Measurements from ENCODE around the gene COL20A1. TPM values are rescaled to one million over a fixed set of nuclear protein-coding genes. Genes with fewer than 3 reads are reported as not detected.
"Not testable (repeated sequence)": the region's sequence is repeated elsewhere in the genome, so short reads cannot be mapped to it uniquely, and the experiment has no call there.

The COL20A1 gene
- polyA plus RNA-seq, 4 donors, result 0.09 to 1.7 TPM; not detected in 2

DNA sequence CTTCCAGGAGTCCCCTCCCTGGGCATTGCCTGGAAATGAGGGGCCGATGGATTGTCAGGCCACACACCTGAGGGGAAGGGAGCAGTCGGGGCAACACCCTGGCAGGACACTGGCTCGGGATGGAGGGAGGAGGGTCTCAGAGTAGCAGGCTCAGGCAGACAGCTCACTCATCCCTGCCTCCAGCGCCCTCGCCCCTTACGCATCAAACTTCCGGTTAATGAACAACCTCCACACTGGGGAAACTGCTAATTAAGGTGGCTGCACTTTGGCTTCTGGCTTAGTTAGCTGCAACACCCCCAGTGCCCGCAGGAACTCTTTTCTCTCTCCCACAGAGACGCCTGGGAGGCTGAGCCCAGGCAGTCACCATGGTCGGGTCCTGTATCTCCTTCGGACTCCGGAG lies 81.5 kb downstream of the COL20A1 start:
- DNase-seq, result peak in 1 of 2 donors; percentile 81
- peaks cover 0 to 13% (median 11%) of the 10 kb centered on the region in 3 donors for H3K27me3 ChIP-seq (ENCODE audit: control insufficient read depth in 3 of 3, insufficient read depth in 3 of 3, low read length in 3 of 3)
- 14 to 50% (median 28%) methylated on average over 12 of the region's 12 CpGs for WGBS, 3 donors
- no peaks in the 10 kb centered on the region for H3K9me3 ChIP-seq (ENCODE audit: control insufficient read depth in 2 of 2, insufficient read depth in 1 of 2, low read depth in 1 of 2, low read length in 1 of 2)
- no peaks in the 10 kb centered on the region for H3K36me3 ChIP-seq (ENCODE audit: control insufficient read depth in 3 of 3, insufficient read depth in 2 of 3, low read depth in 1 of 3, low read length in 3 of 3)
- no peak overlapping the region for H3K4me3 ChIP-seq (ENCODE audit: low read depth in 1 of 3, low read length in 3 of 3)
- H3K27ac ChIP-seq (ENCODE audit: low read depth in 1 of 3, low read length in 2 of 3), result no peak overlapping the region
- no peak for FAIRE-seq
- H3K4me1 ChIP-seq (ENCODE audit: control insufficient read depth in 3 of 3, insufficient read depth in 2 of 3, low read depth in 1 of 3, low read length in 2 of 3), result peaks cover 0 to 31% (median 0%) of the 10 kb centered on the region in 3 donors

DNA sequence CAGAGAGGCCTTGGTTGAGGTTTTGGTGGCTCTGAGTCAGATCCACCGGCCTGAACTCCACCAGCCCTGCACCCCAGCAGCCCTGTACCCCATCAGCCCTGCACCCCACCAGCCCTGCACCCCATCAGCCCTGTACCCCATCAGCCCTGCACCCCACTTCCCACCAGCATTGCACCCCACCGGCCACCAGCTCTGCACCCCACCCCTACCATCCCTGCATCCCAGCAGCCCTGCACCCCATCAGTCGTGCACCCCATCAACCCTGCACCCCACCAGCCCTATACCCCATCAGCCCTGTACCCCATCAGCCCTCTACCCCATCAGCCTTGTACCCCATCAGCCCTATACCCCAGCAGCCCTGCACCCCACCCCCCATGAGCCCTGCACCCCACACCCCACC lies 82.5 kb downstream of the COL20A1 start:
- 76 to 93% (median 89%) methylated on average over 2 to 3 of the region's 3 CpGs for WGBS, 3 donors
- no peak for FAIRE-seq

DNA sequence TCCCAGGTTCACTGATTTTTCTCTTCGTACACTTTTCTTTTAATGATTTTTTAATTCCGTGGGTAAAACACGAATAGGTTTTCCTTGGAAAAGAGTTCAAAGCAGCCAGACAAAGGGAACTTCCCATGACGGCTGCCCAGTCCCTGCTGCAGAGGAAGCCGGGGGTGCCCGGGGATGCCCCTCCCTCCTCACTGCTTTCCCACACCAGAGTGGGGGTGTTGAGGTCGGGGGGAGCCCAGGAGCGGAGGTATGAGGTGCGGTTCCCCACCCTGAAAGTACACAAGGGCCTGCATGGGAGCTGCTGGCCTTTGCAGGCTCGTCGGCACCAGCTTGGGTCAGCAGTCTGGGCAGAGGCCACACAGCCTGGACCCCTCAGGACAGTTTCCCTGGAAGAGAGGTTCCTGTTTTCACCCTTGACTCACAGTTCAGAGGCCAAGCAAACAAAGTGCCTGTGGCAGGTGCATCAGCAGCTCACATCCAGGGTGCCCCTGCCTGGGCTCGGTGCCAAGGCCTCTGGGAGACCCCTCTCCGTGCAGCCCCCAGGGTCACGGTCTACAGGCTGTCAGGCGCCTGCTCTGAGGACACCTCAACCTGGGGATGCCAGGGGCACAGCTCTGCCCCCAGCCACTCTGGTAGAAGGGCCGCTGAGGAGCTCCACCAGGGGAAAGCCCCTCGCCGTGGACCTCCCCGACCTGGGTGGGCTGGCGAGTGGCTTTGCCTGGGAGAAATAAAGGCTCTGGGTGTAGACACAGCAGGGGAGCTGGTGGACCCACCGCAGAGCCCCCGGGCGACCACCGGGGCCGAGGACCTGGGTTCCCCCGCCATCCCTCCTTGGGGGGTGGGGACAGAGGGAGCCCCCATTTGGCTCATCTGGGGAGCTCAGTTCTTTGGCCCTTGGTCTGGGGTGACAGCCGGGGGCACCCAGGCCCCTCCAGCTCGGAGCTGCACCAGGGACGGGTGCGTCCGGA lies 83.6 kb downstream of the COL20A1 start:
- DNase-seq, result no peak
- WGBS, 3 donors, result 51 to 55% (median 53%) methylated on average over 28 to 31 of the region's 31 CpGs

More for the DNA sequence above, 82.5 kb downstream of the COL20A1 start:
- H3K27me3 ChIP-seq (ENCODE audit: control insufficient read depth in 3 of 3, insufficient read depth in 3 of 3, low read length in 3 of 3), result peaks cover 0 to 10% (median 9%) of the 10 kb centered on the region in 3 donors
- DNase-seq, result no peak
- peaks cover 0 to 2% of the 10 kb centered on the region in 2 donors for H3K9me3 ChIP-seq (ENCODE audit: control insufficient read depth in 2 of 2, insufficient read depth in 1 of 2, low read depth in 1 of 2, low read length in 1 of 2)
- no peak overlapping the region for H3K4me3 ChIP-seq (ENCODE audit: low read depth in 1 of 3, low read length in 3 of 3)
- no peak overlapping the region for H3K27ac ChIP-seq (ENCODE audit: low read depth in 1 of 3, low read length in 2 of 3)
- H3K36me3 ChIP-seq (ENCODE audit: control insufficient read depth in 3 of 3, insufficient read depth in 2 of 3, low read depth in 1 of 3, low read length in 3 of 3), result no peaks in the 10 kb centered on the region
- peaks cover 0 to 29% (median 0%) of the 10 kb centered on the region in 3 donors for H3K4me1 ChIP-seq (ENCODE audit: control insufficient read depth in 3 of 3, insufficient read depth in 2 of 3, low read depth in 1 of 3, low read length in 2 of 3)

DNA sequence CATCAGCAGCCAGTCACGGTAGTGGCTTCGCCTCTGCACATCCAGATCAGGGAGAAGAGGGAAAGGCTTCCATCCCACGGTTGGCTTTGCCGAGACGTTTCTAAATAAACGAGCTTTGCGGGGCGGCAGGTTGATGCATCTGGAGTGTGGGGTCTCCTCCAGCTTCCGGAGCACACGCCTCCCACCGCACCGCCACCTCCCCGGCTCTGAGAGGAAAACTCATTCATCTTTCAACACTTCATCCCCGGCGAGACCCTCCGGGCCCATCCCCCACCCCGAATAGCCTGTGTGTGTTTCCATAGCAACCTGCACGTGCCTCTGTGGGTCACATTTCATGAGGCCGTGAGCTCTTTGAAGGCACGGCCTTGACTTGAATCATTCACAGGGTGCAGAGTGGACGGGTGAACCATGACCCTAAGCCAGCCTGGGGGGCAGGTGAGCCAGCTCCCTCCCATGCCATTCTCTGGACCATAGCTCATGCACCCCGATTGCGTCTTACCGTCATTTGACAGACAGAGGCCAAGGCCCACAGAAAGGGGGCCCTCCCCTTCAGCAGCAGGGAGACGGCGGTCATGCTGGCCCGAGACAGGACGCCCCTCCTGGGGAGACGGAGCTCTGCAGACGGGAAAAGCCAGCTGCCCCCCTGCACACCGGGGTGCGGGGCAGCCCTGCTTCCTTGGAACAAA lies 84.4 kb downstream of the COL20A1 start:
- H3K27ac ChIP-seq (ENCODE audit: low read depth in 1 of 3, low read length in 2 of 3), result no peak overlapping the region
- no peak overlapping the region for H3K4me3 ChIP-seq (ENCODE audit: low read depth in 1 of 3, low read length in 3 of 3)
- FAIRE-seq (no peak), DNase-seq (peak in 1 of 2 donors; percentile 30)
- H3K27me3 ChIP-seq (ENCODE audit: control insufficient read depth in 3 of 3, insufficient read depth in 3 of 3, low read length in 3 of 3), result peaks cover 0 to 8% (median 5%) of the 10 kb centered on the region in 3 donors
- peaks cover 0 to 27% (median 0%) of the 10 kb centered on the region in 3 donors for H3K4me1 ChIP-seq (ENCODE audit: control insufficient read depth in 3 of 3, insufficient read depth in 2 of 3, low read depth in 1 of 3, low read length in 2 of 3)
- peaks cover 0 to 2% of the 10 kb centered on the region in 2 donors for H3K9me3 ChIP-seq (ENCODE audit: control insufficient read depth in 2 of 2, insufficient read depth in 1 of 2, low read depth in 1 of 2, low read length in 1 of 2)
- no peaks in the 10 kb centered on the region for H3K36me3 ChIP-seq (ENCODE audit: control insufficient read depth in 3 of 3, insufficient read depth in 2 of 3, low read depth in 1 of 3, low read length in 3 of 3)
- WGBS, 3 donors, result 12 to 18% (median 16%) methylated on average over 31 to 32 of the region's 32 CpGs

More for the DNA sequence above, 83.6 kb downstream of the COL20A1 start:
- Histone ChIP-seq H3K36me3 (ENCODE audit: control insufficient read depth in 3 of 3, insufficient read depth in 2 of 3, low read depth in 1 of 3, low read length in 3 of 3) (no peaks in the 10 kb centered on the region), H3K4me3 (ENCODE audit: low read depth in 1 of 3, low read length in 3 of 3) (no peak overlapping the region), H3K4me1 (ENCODE audit: control insufficient read depth in 3 of 3, insufficient read depth in 2 of 3, low read depth in 1 of 3, low read length in 2 of 3) (peaks cover 0 to 27% (median 0%) of the 10 kb centered on the region in 3 donors), H3K27ac (ENCODE audit: low read depth in 1 of 3, low read length in 2 of 3) (no peak overlapping the region), H3K9me3 (ENCODE audit: control insufficient read depth in 2 of 2, insufficient read depth in 1 of 2, low read depth in 1 of 2, low read length in 1 of 2) (peaks cover 0 to 2% of the 10 kb centered on the region in 2 donors), H3K27me3 (ENCODE audit: control insufficient read depth in 3 of 3, insufficient read depth in 3 of 3, low read length in 3 of 3) (peaks cover 0 to 8% (median 8%) of the 10 kb centered on the region in 3 donors)
- no peak for FAIRE-seq

DNA sequence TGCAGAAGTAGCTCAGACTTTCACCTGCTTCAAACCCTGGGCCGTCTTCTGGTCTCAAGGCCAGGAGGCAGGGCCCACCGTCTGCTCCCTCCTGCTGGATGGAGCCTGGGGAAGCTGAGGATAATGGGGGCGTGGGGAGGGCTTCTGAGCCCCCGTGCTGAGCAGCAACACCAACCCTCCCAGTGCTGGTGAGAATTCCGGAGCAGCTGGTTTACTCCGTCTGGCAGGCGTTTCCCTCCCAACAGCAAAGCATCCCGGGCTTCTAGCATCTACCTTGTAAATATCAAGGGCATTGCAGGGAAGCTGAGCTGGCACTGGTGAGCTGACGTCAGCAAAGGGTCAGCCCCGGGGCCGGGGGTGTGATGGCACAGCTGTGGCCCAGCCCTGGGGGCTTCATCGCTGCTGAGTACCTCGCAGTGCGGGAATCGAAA lies 85.0 kb downstream of the COL20A1 start:
- Histone ChIP-seq H3K4me1 (ENCODE audit: control insufficient read depth in 3 of 3, insufficient read depth in 2 of 3, low read depth in 1 of 3, low read length in 2 of 3) (peaks cover 0 to 27% (median 0%) of the 10 kb centered on the region in 3 donors), H3K27me3 (ENCODE audit: control insufficient read depth in 3 of 3, insufficient read depth in 3 of 3, low read length in 3 of 3) (peaks cover 0 to 8% (median 5%) of the 10 kb centered on the region in 3 donors), H3K27ac (ENCODE audit: low read depth in 1 of 3, low read length in 2 of 3) (no peak overlapping the region), H3K9me3 (ENCODE audit: control insufficient read depth in 2 of 2, insufficient read depth in 1 of 2, low read depth in 1 of 2, low read length in 1 of 2) (peaks cover 0 to 2% of the 10 kb centered on the region in 2 donors), H3K4me3 (ENCODE audit: low read depth in 1 of 3, low read length in 3 of 3) (no peak overlapping the region), H3K36me3 (ENCODE audit: control insufficient read depth in 3 of 3, insufficient read depth in 2 of 3, low read depth in 1 of 3, low read length in 3 of 3) (no peaks in the 10 kb centered on the region)
- 38 to 42% (median 41%) methylated on average over 15 of the region's 15 CpGs for WGBS, 3 donors
- DNase-seq (no peak), FAIRE-seq (no peak)

DNA sequence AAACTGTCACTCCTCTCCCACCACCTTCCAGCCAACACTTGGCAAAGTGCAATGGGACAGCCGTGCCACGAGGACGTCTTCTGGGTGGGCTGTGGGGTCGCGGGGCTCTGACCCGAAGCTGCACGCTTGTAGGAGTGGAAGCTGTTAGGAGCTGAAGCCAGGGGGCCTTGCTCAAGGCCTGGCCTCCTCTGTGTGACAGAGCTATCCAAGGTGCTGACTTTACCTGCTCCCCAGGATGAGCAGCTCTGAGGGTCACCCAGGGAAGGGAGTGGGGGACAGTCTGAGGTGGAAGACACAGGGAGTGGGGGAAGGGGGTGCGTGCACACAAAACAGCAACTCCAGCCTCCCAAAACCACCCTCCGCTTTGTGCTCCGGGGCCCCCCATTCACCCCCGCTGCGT lies 85.6 kb downstream of the COL20A1 start:
- no peaks in the 10 kb centered on the region for H3K36me3 ChIP-seq (ENCODE audit: control insufficient read depth in 3 of 3, insufficient read depth in 2 of 3, low read depth in 1 of 3, low read length in 3 of 3)
- 64 to 70% (median 66%) methylated on average over 12 of the region's 12 CpGs for WGBS, 3 donors
- no peak overlapping the region for H3K4me3 ChIP-seq (ENCODE audit: low read depth in 1 of 3, low read length in 3 of 3)
- peaks cover 0 to 8% (median 5%) of the 10 kb centered on the region in 3 donors for H3K27me3 ChIP-seq (ENCODE audit: control insufficient read depth in 3 of 3, insufficient read depth in 3 of 3, low read length in 3 of 3)
- no peak for FAIRE-seq
- H3K9me3 ChIP-seq (ENCODE audit: control insufficient read depth in 2 of 2, insufficient read depth in 1 of 2, low read depth in 1 of 2, low read length in 1 of 2), result peaks cover 0 to 2% of the 10 kb centered on the region in 2 donors
- H3K27ac ChIP-seq (ENCODE audit: low read depth in 1 of 3, low read length in 2 of 3), result no peak overlapping the region
- peaks cover 0 to 27% (median 0%) of the 10 kb centered on the region in 3 donors for H3K4me1 ChIP-seq (ENCODE audit: control insufficient read depth in 3 of 3, insufficient read depth in 2 of 3, low read depth in 1 of 3, low read length in 2 of 3)
- DNase-seq, result no peak

DNA sequence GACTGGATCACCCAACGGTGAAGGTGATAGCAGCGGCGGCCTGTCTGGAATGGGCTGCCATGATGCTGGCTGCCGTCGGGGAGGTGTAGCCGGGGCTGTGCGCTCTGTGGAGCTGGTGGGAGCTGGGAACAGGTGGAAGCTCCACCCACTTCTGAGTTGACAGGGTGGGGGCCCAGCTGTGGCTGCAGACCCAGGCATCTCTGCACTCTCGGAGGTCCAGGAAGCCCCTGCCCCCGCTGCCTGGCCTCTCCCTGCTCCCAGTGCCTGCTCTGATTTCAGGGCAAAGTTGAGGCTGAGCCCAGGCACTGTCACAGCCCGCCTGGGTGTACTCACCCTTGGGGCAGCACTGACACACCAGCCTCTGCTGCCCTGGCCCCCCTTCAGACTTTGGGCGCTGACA lies 86.3 kb downstream of the COL20A1 start:
- H3K27me3 ChIP-seq (ENCODE audit: control insufficient read depth in 3 of 3, insufficient read depth in 3 of 3, low read length in 3 of 3), result peaks cover 0 to 8% (median 5%) of the 10 kb centered on the region in 3 donors
- no peak overlapping the region for H3K4me3 ChIP-seq (ENCODE audit: low read depth in 1 of 3, low read length in 3 of 3)
- H3K4me1 ChIP-seq (ENCODE audit: control insufficient read depth in 3 of 3, insufficient read depth in 2 of 3, low read depth in 1 of 3, low read length in 2 of 3), result peaks cover 0 to 21% (median 0%) of the 10 kb centered on the region in 3 donors
- peaks cover 0 to 2% of the 10 kb centered on the region in 2 donors for H3K9me3 ChIP-seq (ENCODE audit: control insufficient read depth in 2 of 2, insufficient read depth in 1 of 2, low read depth in 1 of 2, low read length in 1 of 2)
- FAIRE-seq (no peak), DNase-seq (no peak)
- 76 to 83% (median 78%) methylated on average over 11 of the region's 11 CpGs for WGBS, 3 donors
- H3K27ac ChIP-seq (ENCODE audit: low read depth in 1 of 3, low read length in 2 of 3), result no peak overlapping the region
- no peaks in the 10 kb centered on the region for H3K36me3 ChIP-seq (ENCODE audit: control insufficient read depth in 3 of 3, insufficient read depth in 2 of 3, low read depth in 1 of 3, low read length in 3 of 3)

DNA sequence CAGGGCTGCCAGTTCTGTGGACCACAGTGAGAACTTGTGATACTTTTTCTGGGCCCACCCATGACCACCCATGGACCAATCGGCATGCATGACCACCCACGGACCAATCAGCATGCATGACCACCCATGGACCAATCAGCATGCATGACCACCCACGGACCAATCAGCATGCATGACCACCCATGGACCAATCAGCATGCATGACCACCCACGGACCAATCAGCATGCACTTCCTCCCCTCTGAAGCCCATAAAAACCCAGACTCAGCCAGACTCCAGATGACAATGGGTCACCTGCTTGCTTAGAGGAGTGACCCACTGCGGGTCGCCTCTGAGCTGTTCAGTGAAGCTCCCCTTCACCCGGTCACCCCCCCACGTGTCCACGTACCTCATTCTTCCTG lies 86.9 kb downstream of the COL20A1 start:
- not testable (repeated sequence) for FAIRE-seq; H3K27ac ChIP-seq (ENCODE audit: low read depth in 1 of 3, low read length in 2 of 3); DNase-seq; H3K9me3 ChIP-seq (ENCODE audit: control insufficient read depth in 2 of 2, insufficient read depth in 1 of 2, low read depth in 1 of 2, low read length in 1 of 2); H3K4me3 ChIP-seq (ENCODE audit: low read depth in 1 of 3, low read length in 3 of 3); H3K27me3 ChIP-seq (ENCODE audit: control insufficient read depth in 3 of 3, insufficient read depth in 3 of 3, low read length in 3 of 3); H3K36me3 ChIP-seq (ENCODE audit: control insufficient read depth in 3 of 3, insufficient read depth in 2 of 3, low read depth in 1 of 3, low read length in 3 of 3)
- WGBS, 3 donors, result 83 to 88% (median 84%) methylated on average over 8 to 9 of the region's 9 CpGs
- H3K4me1 ChIP-seq (ENCODE audit: control insufficient read depth in 3 of 3, insufficient read depth in 2 of 3, low read depth in 1 of 3, low read length in 2 of 3), result peaks cover 0 to 16% (median 0%) of the 10 kb centered on the region in 3 donors
